ENCODE data around the gene ZNF169. TPM values are rescaled to one million over a fixed set of nuclear protein-coding genes. Genes with fewer than 3 reads are reported as not detected.
"Not testable (repeated sequence)": the region's sequence is repeated elsewhere in the genome, so short reads cannot be mapped to it uniquely, and the experiment has no call there.

Gene ZNF169
- total RNA-seq, 1 donor from 2014 or later = 14.0 TPM

DNA sequence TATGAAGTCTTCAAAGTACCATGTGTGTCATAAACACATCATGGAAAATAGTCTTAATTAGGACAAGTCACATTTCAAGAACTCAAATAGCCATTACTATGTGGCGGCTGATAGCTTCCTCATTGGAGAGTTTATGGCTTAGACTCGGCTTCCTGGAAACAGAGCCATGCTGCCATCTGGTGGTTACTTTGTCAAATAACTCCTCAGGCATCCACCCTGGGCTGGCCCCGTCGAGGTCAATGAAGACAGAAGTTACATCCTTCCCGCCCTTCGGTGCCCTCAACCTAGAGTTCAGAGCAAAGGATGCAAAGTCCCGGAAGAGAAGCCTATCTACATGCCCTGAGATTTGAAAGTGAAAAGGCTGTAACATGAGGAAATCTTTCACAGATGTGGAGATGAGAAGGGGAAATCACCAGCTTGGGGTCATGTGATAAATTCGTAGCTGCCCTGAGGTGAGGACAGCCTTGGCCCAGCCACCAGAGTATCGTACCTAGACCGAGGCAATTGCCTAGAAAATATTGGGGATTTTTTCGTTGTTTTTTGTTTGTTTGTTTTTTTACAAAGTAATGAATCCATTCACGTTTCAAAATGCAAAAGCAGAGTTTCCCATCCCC lies 45.5 kb upstream of the ZNF169 start:
- H3K36me3 ChIP-seq = no peaks in the 10 kb centered on the region
- DNase-seq (ENCODE audit: extremely low spot score in 2 of 2) = no peak
- H3K27ac ChIP-seq = no peak overlapping the region
- no peaks in the 10 kb centered on the region for H3K4me1 ChIP-seq
- no peak overlapping the region for H3K4me3 ChIP-seq
- TF ChIP-seq POLR2A (IDR thresholded peaks at IDR 0.05) (no peak), POLR2AphosphoS5 (IDR thresholded peaks at IDR 0.05; ENCODE audit: insufficient read depth in 1 of 2, low read depth in 1 of 2) (peak in 1 of 2 donors; percentile 59)
- TF ChIP-seq, protein P1, sequence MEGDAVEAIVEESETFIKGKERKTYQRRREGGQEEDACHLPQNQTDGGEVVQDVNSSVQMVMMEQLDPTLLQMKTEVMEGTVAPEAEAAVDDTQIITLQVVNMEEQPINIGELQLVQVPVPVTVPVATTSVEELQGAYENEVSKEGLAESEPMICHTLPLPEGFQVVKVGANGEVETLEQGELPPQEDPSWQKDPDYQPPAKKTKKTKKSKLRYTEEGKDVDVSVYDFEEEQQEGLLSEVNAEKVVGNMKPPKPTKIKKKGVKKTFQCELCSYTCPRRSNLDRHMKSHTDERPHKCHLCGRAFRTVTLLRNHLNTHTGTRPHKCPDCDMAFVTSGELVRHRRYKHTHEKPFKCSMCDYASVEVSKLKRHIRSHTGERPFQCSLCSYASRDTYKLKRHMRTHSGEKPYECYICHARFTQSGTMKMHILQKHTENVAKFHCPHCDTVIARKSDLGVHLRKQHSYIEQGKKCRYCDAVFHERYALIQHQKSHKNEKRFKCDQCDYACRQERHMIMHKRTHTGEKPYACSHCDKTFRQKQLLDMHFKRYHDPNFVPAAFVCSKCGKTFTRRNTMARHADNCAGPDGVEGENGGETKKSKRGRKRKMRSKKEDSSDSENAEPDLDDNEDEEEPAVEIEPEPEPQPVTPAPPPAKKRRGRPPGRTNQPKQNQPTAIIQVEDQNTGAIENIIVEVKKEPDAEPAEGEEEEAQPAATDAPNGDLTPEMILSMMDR (IDR thresholded peaks at IDR 0.05) = peak; percentile 88 to 94 (median 88)
- H3K9me3 ChIP-seq = no peaks in the 10 kb centered on the region
- no peaks in the 10 kb centered on the region for H3K27me3 ChIP-seq
- intact Hi-C loops (cut with DNase I) = loop anchor here (2.0 kb wide), 1 partner anchor 149 kb away; no protein-coding TSS in a partner anchor

DNA sequence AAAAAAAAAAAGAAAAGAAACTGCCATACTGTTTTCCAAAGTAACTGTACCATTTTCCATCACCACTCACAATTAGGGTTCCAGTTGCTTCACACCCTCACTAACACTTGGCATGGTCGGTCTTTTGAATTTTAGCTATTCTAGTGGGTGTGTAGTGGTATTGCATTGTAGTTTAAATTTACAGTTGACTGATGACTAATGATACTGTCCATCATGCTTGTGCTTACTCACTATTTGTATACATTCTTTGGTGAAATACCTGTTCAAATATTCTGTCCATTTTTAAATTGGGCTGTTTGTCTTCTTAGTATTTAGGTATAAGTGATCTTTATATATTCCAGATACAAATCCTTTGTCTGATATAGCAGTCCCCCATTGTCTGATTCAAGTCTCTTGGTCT lies 36.2 kb upstream of the ZNF169 start:
- TF ChIP-seq, protein P1 (IDR thresholded peaks at IDR 0.05) = no peak
- TF ChIP-seq POLR2A (IDR thresholded peaks at IDR 0.05) (no peak), POLR2AphosphoS5 (IDR thresholded peaks at IDR 0.05; ENCODE audit: insufficient read depth in 1 of 2, low read depth in 1 of 2) (no peak)
- no peak overlapping the region for H3K4me3 ChIP-seq
- no peak for DNase-seq (ENCODE audit: extremely low spot score in 2 of 2)
- H3K9me3 ChIP-seq = no peaks in the 10 kb centered on the region
- H3K27me3 ChIP-seq = no peaks in the 10 kb centered on the region
- no peaks in the 10 kb centered on the region for H3K36me3 ChIP-seq
- no peak overlapping the region for H3K27ac ChIP-seq
- no peaks in the 10 kb centered on the region for H3K4me1 ChIP-seq
- intact Hi-C loops (cut with DNase I) = no loop called here

DNA sequence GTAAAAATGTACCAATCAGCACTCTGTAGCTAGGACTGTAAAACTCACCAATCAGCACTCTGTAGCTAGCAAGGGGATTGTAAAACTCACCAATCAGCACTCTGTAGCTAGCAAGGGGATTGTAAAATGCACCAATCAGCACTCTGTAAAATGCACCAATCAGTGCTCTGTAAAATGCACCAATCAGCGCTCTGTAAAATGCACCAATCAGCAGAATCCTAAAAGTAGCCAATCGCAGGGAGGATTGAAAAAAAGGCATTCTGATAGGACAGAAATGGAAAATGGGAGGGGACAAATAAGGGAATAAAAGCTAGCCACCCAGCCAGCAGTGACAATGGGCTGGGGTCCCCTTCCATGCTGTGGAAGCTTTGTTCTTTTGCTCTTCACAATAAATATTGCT lies 33.7 kb upstream of the ZNF169 start:
- H3K27me3 ChIP-seq; H3K9me3 ChIP-seq; H3K4me1 ChIP-seq; intact Hi-C loops (cut with DNase I); DNase-seq (ENCODE audit: extremely low spot score in 2 of 2); H3K4me3 ChIP-seq; H3K36me3 ChIP-seq; H3K27ac ChIP-seq: not testable (repeated sequence)

DNA sequence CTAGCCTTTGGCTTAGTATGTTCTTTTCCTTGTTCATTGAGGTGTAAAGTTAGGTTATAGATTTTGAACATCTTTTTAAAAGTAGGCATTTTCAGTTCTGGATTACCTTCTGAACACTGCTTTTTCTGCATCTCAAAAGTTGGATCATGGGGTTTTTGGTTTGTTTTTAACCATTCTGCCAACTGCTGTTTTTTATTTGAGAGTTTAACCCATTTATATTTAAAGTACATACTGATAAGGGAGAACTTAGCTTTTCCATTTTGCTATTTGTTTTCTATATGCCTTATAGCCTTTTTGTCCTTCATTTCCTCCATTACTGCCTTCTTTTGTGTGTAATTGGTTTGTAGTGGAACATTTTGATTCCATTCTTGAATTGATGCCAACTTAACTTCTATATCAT lies 30.5 kb upstream of the ZNF169 start:
- no peaks in the 10 kb centered on the region for H3K9me3 ChIP-seq
- DNase-seq (ENCODE audit: extremely low spot score in 2 of 2) = no peak
- intact Hi-C loops (cut with DNase I) = no loop called here
- no peaks in the 10 kb centered on the region for H3K36me3 ChIP-seq
- TF ChIP-seq POLR2A (IDR thresholded peaks at IDR 0.05) (no peak), POLR2AphosphoS5 (IDR thresholded peaks at IDR 0.05; ENCODE audit: insufficient read depth in 1 of 2, low read depth in 1 of 2) (no peak)
- TF ChIP-seq, protein P1 (IDR thresholded peaks at IDR 0.05) = no peak
- H3K27me3 ChIP-seq = no peaks in the 10 kb centered on the region
- no peak overlapping the region for H3K27ac ChIP-seq
- no peak overlapping the region for H3K4me3 ChIP-seq
- no peaks in the 10 kb centered on the region for H3K4me1 ChIP-seq

DNA sequence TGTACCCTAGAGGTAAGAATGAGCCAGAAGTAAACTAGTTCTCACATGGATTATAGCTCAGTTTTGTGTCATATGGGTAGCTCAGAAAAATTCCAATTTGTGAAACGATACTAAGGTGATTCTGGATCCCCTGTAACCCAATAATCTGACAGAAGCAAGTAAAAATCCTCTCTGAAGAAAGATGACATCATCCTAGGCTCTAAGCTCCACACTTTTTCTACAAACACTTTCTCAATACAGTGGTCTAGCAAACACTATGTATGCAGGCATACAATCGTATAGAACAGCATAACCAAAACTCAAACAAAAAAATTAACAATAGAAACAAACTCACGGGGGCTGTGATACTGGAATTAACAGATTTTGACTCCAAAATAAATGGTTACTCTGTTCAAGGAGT lies 26.7 kb upstream of the ZNF169 start:
- no peaks in the 10 kb centered on the region for H3K36me3 ChIP-seq
- intact Hi-C loops (cut with DNase I) = no loop called here
- TF ChIP-seq, protein P1 (IDR thresholded peaks at IDR 0.05) = no peak
- TF ChIP-seq POLR2A (IDR thresholded peaks at IDR 0.05) (no peak), POLR2AphosphoS5 (IDR thresholded peaks at IDR 0.05; ENCODE audit: insufficient read depth in 1 of 2, low read depth in 1 of 2) (no peak)
- H3K27ac ChIP-seq = no peak overlapping the region
- no peak overlapping the region for H3K4me3 ChIP-seq
- no peaks in the 10 kb centered on the region for H3K4me1 ChIP-seq
- H3K27me3 ChIP-seq = no peaks in the 10 kb centered on the region
- no peaks in the 10 kb centered on the region for H3K9me3 ChIP-seq
- no peak for DNase-seq (ENCODE audit: extremely low spot score in 2 of 2)

DNA sequence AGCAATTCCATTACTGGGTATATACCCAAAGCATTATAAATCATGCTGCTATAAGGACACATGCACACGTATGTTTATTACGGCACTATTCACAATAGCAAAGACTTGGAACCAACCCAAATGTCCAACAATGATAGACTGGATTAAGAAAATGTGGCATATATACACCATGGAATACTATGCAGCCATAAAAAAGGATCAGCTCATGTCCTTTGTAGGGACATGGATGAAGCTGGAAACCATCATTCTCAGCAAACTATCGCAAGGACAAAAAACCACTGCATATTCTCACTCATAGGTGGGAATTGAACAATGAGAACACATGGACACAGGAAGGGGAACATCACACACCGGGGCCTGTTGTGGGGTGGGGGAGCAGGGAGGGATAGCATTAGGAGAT lies 18.0 kb upstream of the ZNF169 start:
- H3K4me3 ChIP-seq; H3K27ac ChIP-seq; intact Hi-C loops (cut with DNase I); H3K36me3 ChIP-seq; H3K27me3 ChIP-seq; H3K4me1 ChIP-seq; DNase-seq (ENCODE audit: extremely low spot score in 2 of 2); H3K9me3 ChIP-seq: not testable (repeated sequence)

All from vagina (tissue), 2 donors.